HG02970 (cell line): ENCODE data around the gene PCNT.

Experiments
- ATAC-seq: cut with Tn5 transposase; IDR thresholded peaks from one replicate; pipeline ENCODE4 v1.9.1; 2021; ENCODE audit warnings: mild to moderate bottlenecking, moderate library complexity, moderate number of reproducible peaks; ENCODE audit not compliant: unreplicated experiment, low FRiP score

The PCNT gene

GRCh38 chr21:46468108-46468774 is 144.3 kb downstream of the PCNT start:
- no peak for ATAC-seq

- no peak for ATAC-seq
These were observed 145.3 kb downstream of the PCNT start for GRCh38 chr21:46469275-46469674.

GRCh38 chr21:46471514-46471913 is 147.6 kb downstream of the PCNT start:
- ATAC-seq: no peak

GRCh38 chr21:46472246-46472645 is 148.3 kb downstream of the PCNT start:
- ATAC-seq: no peak

GRCh38 chr21:46474382-46474781 is 150.4 kb downstream of the PCNT start:
- ATAC-seq: no peak

GRCh38 chr21:46475296-46475695 is 151.3 kb downstream of the PCNT start:
- ATAC-seq: no peak

GRCh38 chr21:46477765-46478164 is 153.8 kb downstream of the PCNT start:
- ATAC-seq: no peak

GRCh38 chr21:46478910-46479309 is 155.0 kb downstream of the PCNT start:
- ATAC-seq: no peak

GRCh38 chr21:46480466-46480865 is 156.5 kb downstream of the PCNT start:
- no peak for ATAC-seq

- ATAC-seq: no peak
These were observed 158.4 kb downstream of the PCNT start for GRCh38 chr21:46482225-46482845.

GRCh38 chr21:46482846-46483231 is 158.9 kb downstream of the PCNT start:
- ATAC-seq: no peak

- ATAC-seq: no peak
These were observed 159.6 kb downstream of the PCNT start for GRCh38 chr21:46483300-46484295.

- no peak for ATAC-seq
These were observed 162.6 kb downstream of the PCNT start for GRCh38 chr21:46486481-46487126.

GRCh38 chr21:46489162-46489663 is 165.3 kb downstream of the PCNT start:
- ATAC-seq: no peak

- ATAC-seq: no peak
These were observed 165.8 kb downstream of the PCNT start for GRCh38 chr21:46489800-46490199.

- no peak for ATAC-seq
These were observed 167.6 kb downstream of the PCNT start for GRCh38 chr21:46491553-46491952.

GRCh38 chr21:46492851-46493250 is 168.9 kb downstream of the PCNT start:
- no peak for ATAC-seq

- ATAC-seq: no peak
These were observed 169.9 kb downstream of the PCNT start for GRCh38 chr21:46493828-46494227.
